ENCODE results near the gene SLC26A11.

DNA sequence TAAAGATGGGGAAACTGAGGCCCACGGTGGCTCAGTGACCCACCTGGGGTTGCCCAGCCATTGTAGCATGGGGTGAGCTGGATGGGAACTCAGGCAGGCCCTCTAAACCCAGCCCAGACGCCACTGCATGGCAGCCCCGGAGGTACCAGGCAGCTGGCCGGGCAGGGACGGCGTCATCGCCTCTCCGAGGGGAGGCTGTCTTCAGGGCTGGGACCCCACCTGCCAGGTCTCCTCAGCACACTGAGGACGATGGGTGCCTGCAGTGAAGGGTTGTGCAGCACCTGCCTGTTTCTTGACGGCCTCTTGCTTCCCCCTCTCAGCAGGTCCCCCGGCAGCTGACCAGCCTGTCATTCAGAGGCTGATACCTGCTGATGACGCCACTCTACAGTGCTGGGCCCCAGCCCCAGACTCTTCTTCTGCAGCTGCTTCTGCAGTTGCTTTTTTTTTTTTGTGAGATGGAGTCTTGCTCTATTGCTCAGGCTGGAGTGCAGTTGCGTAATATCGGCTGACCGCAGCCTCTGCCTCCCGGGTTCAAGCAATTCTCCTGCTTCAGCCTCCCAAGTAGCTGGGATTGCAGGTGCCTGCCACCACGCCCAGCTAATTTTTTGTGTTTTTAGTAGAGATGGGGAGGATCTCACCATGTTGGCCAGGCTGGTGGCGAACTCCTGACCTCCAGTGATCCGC lies 65.2 kb downstream of the SLC26A11 start:
- TF ChIP-seq CTCF (IDR thresholded peaks at IDR 0.05) (no peak), POLR2A (IDR thresholded peaks at IDR 0.05) (no peak)

Measured in thyroid gland (tissue), 4 donors.